PC-3 (cell line): ENCODE results near the gene SEPTIN2. TPM values are rescaled to one million over a fixed set of nuclear protein-coding genes. Genes with fewer than 3 reads are reported as not detected.

Experiments used
- ATAC-seq: fragments of 200-7000 bp; cut with Tn5 transposase; 2 replicates; pipeline ENCODE4 v1.9.1; 2020; ENCODE audit warnings: mild to moderate bottlenecking, moderate library complexity
- BruUV-seq: library from RNA; stranded (reverse); fragments of 400-500 nt; replicated peaks from 2 replicates; lab custom pipeline; 2021; lab: Mats Ljungman, UMichigan
- CTCF ChIA-PET: fragments of 300-600 bp; sonication (Branson Sonifier 250); formaldehyde crosslinking; loops from one replicate; lab custom pipeline; 2022; ENCODE audit warnings: antibody characterized with exemption; lab: Charles Lee
- POLR2A ChIA-PET: fragments of 300-600 bp; sonication (Branson Sonifier 250); formaldehyde crosslinking; loops from one replicate; lab custom pipeline; 2022; ENCODE audit warnings: antibody characterized with exemption; ENCODE audit not compliant: unreplicated experiment; lab: Charles Lee
- DNase-seq: peaks from one replicate; pipeline ENCODE4 v3.0.0-alpha.2; 2015
- H2AFZ ChIP-seq: fragments of 300-600 bp; sonication (generic); 2 replicates; pipeline ENCODE4 v1.6.0; 2016; ENCODE audit warnings: antibody characterized with exemption, low read length
- H3F3A ChIP-seq: fragments of 300-600 bp; sonication (generic); one replicate; pipeline ENCODE4 v1.6.0; 2017; ENCODE audit warnings: antibody characterized with exemption, low read length, control low read depth, mild to moderate bottlenecking; ENCODE audit not compliant: unreplicated experiment
- H3K27ac ChIP-seq: fragments of 300-600 bp; sonication (generic); 2 replicates; pipeline ENCODE4 v1.5.1; 2016; ENCODE audit warnings: mild to moderate bottlenecking, low read length
- H3K27me3 ChIP-seq: fragments of 300-600 bp; sonication (generic); 2 replicates; pipeline ENCODE4 v1.6.1; 2016; ENCODE audit warnings: low read length, mixed read lengths
- H3K36me3 ChIP-seq: fragments of 300-600 bp; sonication (generic); 2 replicates; pipeline ENCODE4 v1.6.1; 2016; ENCODE audit warnings: low read depth, mixed run types, low read length, mixed read lengths
- H3K4me1 ChIP-seq: fragments of 300-600 bp; sonication (generic); 2 replicates; pipeline ENCODE4 v1.5.1; 2016; ENCODE audit warnings: low read length; ENCODE audit not compliant: insufficient read depth
- H3K4me2 ChIP-seq: fragments of 300-600 bp; sonication (generic); 2 replicates; pipeline ENCODE4 v1.6.0; 2016; ENCODE audit warnings: low read length
- H3K4me3 ChIP-seq: fragments of 300-600 bp; sonication (generic); 2 replicates; pipeline ENCODE4 v1.5.1; 2016; ENCODE audit warnings: mild to moderate bottlenecking, low read length, mixed read lengths
- H3K79me2 ChIP-seq: fragments of 300-600 bp; sonication (generic); 2 replicates; pipeline ENCODE4 v1.6.1; 2017; ENCODE audit warnings: low read length, mixed read lengths
- H3K9ac ChIP-seq: fragments of 300-600 bp; sonication (generic); 2 replicates; pipeline ENCODE4 v1.6.0; 2016; ENCODE audit warnings: mild to moderate bottlenecking, low read length
- H3K9me2 ChIP-seq: fragments of 300-600 bp; sonication (generic); replicated peaks from 2 replicates; pipeline ENCODE4 v1.6.1; 2016; ENCODE audit warnings: mixed run types, low read length, mixed read lengths
- H3K9me3 ChIP-seq: fragments of 300-600 bp; sonication (generic); 2 replicates; pipeline ENCODE4 v1.6.1; 2016; ENCODE audit warnings: low read length, mixed read lengths
- H4K20me1 ChIP-seq: fragments of 300-600 bp; sonication (generic); 2 replicates; pipeline ENCODE4 v1.6.1; 2016; ENCODE audit warnings: low read length, mixed read lengths
- EZH2 ChIP-seq: fragments of 300-600 bp; sonication (generic); IDR thresholded peaks from one replicate; pipeline ENCODE4 v1.6.1; 2017; ENCODE audit warnings: antibody characterized with exemption, mild to moderate bottlenecking, low read length; ENCODE audit not compliant: unreplicated experiment
- EZH2phosphoT487 ChIP-seq: fragments of 300-600 bp; sonication (generic); IDR thresholded peaks from 2 replicates; pipeline ENCODE4 v1.6.1; 2018; ENCODE audit warnings: mild to moderate bottlenecking, antibody characterized with exemption, low read length, borderline replicate concordance
- intact Hi-C: fragments of 100-400 bp; cut with micrococcal nuclease; formaldehyde crosslinking; loops from 2 replicates; pipeline ENCODE4 v1.9.0; 2023
- total RNA-seq: library from RNA; depleted of rRNA; stranded (reverse); fragments of >200 nt; gene quantifications from 2 replicates; pipeline ENCODE4 v1.2.3, GENCODE V29; 2014
- TF ChIP-seq, protein P1 (sequence below): fragments of 300-600 bp; sonication (generic); conservative IDR thresholded peaks from 2 replicates; pipeline ENCODE4 v1.5.1; 2017; ENCODE audit warnings: antibody characterized with exemption, low read depth, mild to moderate bottlenecking, low read length

SEPTIN2 gene
- total RNA-seq, 1 experiment from 2014 or later = 185 TPM

DNA sequence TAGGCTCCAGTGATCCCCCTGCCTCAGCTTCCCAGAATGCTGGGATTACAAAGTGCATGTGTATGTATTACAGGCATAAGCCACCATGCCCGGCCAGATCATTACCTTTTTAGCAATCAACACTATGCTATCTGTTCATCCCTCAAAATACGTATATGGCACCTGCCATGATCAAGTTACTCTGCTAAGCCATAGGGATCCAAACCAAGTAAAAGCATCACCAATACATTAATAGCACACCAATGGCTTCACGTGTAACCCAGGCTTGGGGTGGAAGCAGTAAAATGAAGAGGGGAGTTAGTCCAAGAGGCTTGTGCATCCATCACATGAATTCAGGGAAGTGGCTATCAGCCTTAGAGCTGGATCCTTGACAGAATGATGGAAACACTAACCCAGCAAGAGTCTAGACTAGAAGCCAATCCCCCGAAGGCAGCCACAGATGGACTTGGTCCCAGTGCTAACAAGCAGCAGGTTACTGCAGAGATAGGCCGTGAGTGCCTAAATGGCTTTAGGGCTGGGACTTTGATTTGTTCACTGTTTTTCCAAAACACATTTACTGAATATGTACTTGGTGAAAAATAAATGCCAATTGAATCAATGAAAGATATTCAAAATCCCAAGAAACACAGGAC lies 11.6 kb upstream of the SEPTIN2 start:
- CTCF ChIA-PET = no interaction called here
- intact Hi-C loops = no loop called here
- Histone ChIP-seq H3K27ac (no peak overlapping the region), H3K4me3 (no peak overlapping the region), H3K4me1 (no peaks in the 10 kb centered on the region), H3K79me2 (peaks cover 98% of the 10 kb centered on the region), H3K36me3 (no peaks in the 10 kb centered on the region; the same call in 1 of the 2 replicates), H2AFZ (no peak overlapping the region), H3K27me3 (no peaks in the 10 kb centered on the region), H3K9ac (no peak overlapping the region), H3K4me2 (no peak overlapping the region), H3K9me2 (no peaks in the 10 kb centered on the region), H3K9me3 (no peaks in the 10 kb centered on the region), H4K20me1 (peaks cover 32% of the 10 kb centered on the region; the same call in 1 of the 2 replicates), H3F3A (no peaks in the 10 kb centered on the region)
- POLR2A ChIA-PET = no interaction called here
- no peak for DNase-seq
- no peak for ATAC-seq
- no TSS peak for BruUV-seq
- no peak for TF ChIP-seq EZH2phosphoT487
- TF ChIP-seq, protein P1, sequence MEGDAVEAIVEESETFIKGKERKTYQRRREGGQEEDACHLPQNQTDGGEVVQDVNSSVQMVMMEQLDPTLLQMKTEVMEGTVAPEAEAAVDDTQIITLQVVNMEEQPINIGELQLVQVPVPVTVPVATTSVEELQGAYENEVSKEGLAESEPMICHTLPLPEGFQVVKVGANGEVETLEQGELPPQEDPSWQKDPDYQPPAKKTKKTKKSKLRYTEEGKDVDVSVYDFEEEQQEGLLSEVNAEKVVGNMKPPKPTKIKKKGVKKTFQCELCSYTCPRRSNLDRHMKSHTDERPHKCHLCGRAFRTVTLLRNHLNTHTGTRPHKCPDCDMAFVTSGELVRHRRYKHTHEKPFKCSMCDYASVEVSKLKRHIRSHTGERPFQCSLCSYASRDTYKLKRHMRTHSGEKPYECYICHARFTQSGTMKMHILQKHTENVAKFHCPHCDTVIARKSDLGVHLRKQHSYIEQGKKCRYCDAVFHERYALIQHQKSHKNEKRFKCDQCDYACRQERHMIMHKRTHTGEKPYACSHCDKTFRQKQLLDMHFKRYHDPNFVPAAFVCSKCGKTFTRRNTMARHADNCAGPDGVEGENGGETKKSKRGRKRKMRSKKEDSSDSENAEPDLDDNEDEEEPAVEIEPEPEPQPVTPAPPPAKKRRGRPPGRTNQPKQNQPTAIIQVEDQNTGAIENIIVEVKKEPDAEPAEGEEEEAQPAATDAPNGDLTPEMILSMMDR = no peak
- no peak for TF ChIP-seq EZH2

DNA sequence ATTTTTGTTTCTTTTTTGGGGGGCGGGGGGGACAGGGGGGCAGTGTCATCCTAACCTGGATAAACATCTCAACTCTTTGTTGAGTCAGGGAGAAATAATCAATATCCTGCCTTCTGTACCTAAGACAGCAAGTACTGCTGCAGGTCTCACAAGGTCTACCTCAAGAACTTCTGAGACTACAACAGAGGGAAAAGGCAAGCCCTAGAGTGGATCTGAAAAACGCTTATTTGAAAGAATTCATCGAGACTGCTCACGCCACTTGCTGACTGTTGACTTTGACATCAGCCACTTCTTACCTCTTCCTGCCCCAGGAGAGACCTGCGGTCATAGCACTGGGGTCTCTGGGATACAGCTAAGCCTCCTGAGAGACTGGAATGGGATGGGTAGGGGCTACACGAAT lies 8.7 kb upstream of the SEPTIN2 start:
- Histone ChIP-seq H3K36me3 (no peaks in the 10 kb centered on the region; the same call in 1 of the 2 replicates), H3K4me1 (0 out of 2 replicates have a peak, but pooled peaks cover 5% of the 10 kb centered on the region), H3K9me3 (no peaks in the 10 kb centered on the region), H3K27me3 (no peaks in the 10 kb centered on the region), H3F3A (no peaks in the 10 kb centered on the region), H3K4me2 (no peak overlapping the region), H2AFZ (no peak overlapping the region), H3K9ac (no peak overlapping the region), H3K27ac (no peak overlapping the region), H3K79me2 (peaks cover 100% of the 10 kb centered on the region), H3K4me3 (no peak overlapping the region), H4K20me1 (peaks cover 35% of the 10 kb centered on the region), H3K9me2 (no peaks in the 10 kb centered on the region)
- ChIA-PET POLR2A (no interaction called here), CTCF (no interaction called here)
- DNase-seq (no peak), ATAC-seq (no peak)
- TF ChIP-seq, protein P1 = no peak
- no peak for TF ChIP-seq EZH2phosphoT487
- TF ChIP-seq EZH2 = no peak
- intact Hi-C loops = no loop called here
- no TSS peak for BruUV-seq

DNA sequence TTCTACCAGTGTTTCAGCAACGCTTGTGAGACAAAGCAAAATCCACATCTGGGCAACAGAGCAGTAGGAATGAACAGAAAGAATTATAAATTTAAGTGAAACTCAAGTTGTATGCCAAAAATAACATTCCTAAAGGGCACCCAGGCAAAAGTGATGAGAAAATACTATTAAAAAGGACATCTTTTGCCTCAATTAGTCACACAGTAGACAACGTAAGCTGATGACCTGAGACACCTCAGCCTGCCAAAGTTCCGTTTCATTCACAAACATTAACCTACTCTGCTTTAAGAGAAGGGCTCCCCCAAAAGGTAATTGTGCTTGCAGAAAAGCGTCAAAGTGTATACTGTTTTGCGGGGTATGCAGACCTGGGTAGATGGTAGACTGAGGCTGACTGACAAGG lies 7.5 kb upstream of the SEPTIN2 start:
- no peak overlapping the region for H3K27ac ChIP-seq
- no peak overlapping the region for H2AFZ ChIP-seq
- no peaks in the 10 kb centered on the region; the same call in 1 of the 2 replicates for H3K36me3 ChIP-seq
- no peaks in the 10 kb centered on the region for H3K9me3 ChIP-seq
- POLR2A ChIA-PET = no interaction called here
- H3K9me2 ChIP-seq = no peaks in the 10 kb centered on the region
- H3K4me2 ChIP-seq = no peak overlapping the region
- H3K9ac ChIP-seq = no peak overlapping the region
- intact Hi-C loops = no loop called here
- CTCF ChIA-PET = no interaction called here
- peaks cover 25% of the 10 kb centered on the region for H4K20me1 ChIP-seq
- H3K27me3 ChIP-seq = no peaks in the 10 kb centered on the region
- no peak overlapping the region for H3K4me3 ChIP-seq
- no peaks in the 10 kb centered on the region for H3F3A ChIP-seq
- DNase-seq = no peak
- H3K79me2 ChIP-seq = peaks cover 100% of the 10 kb centered on the region
- BruUV-seq = no TSS peak
- TF ChIP-seq EZH2 = no peak
- TF ChIP-seq EZH2phosphoT487 = no peak
- ATAC-seq = no peak
- peaks cover 11% of the 10 kb centered on the region; the same call in 1 of the 2 replicates for H3K4me1 ChIP-seq
